GM21576 (cell line): ENCODE measurements around the gene DGKQ.
"Not testable (repeated sequence)": the region's sequence is repeated elsewhere in the genome, so short reads cannot be mapped to it uniquely, and the experiment has no call there.

Experiments used
- ATAC-seq: cut with Tn5 transposase; IDR thresholded peaks from one replicate; pipeline ENCODE4 v1.9.1; 2021; ENCODE audit warnings: mild to moderate bottlenecking, moderate library complexity; ENCODE audit not compliant: unreplicated experiment

DGKQ gene

GRCh38 chr4:1010395-1011021 is 37.1 kb upstream of the DGKQ start:
- no peak for ATAC-seq

- ATAC-seq, result peak; percentile 30
These were observed 36.4 kb upstream of the DGKQ start for GRCh38 chr4:1009542-1010394.

- ATAC-seq, result no peak
These were observed 35.6 kb upstream of the DGKQ start for GRCh38 chr4:1008840-1009541.

- no peak for ATAC-seq
These were observed 33.5 kb upstream of the DGKQ start for GRCh38 chr4:1006856-1007255.

- no peak for ATAC-seq
These were observed 31.5 kb upstream of the DGKQ start for GRCh38 chr4:1004557-1005485.

GRCh38 chr4:1004071-1004418 is 30.7 kb upstream of the DGKQ start:
- ATAC-seq, result no peak

- no peak for ATAC-seq
These were observed 30.1 kb upstream of the DGKQ start for GRCh38 chr4:1003271-1004070.

GRCh38 chr4:1002631-1003251 is 29.4 kb upstream of the DGKQ start:
- no peak for ATAC-seq

GRCh38 chr4:1002131-1002630 is 28.8 kb upstream of the DGKQ start:
- no peak for ATAC-seq

- ATAC-seq, result no peak
These were observed 28.3 kb upstream of the DGKQ start for GRCh38 chr4:1001561-1002130.

GRCh38 chr4:1000686-1001260 is 27.4 kb upstream of the DGKQ start:
- no peak for ATAC-seq

- ATAC-seq, result no peak
These were observed 26.6 kb upstream of the DGKQ start for GRCh38 chr4:999882-1000425.

- ATAC-seq, result not testable (repeated sequence)
These were observed 26.0 kb upstream of the DGKQ start for GRCh38 chr4:999240-999863.

- no peak for ATAC-seq
These were observed 24.8 kb upstream of the DGKQ start for GRCh38 chr4:998096-998691.

GRCh38 chr4:997375-998071 is 24.2 kb upstream of the DGKQ start:
- no peak for ATAC-seq

GRCh38 chr4:996997-997374 is 23.6 kb upstream of the DGKQ start:
- no peak for ATAC-seq
